ENCODE measurements around the gene FUT2. TPM values are rescaled to one million over a fixed set of nuclear protein-coding genes. Genes with fewer than 3 reads are reported as not detected.

FUT2 gene
- total RNA-seq, 1 donor from 2014 or later, result not detected

Other genes starting within 250 kb of the FUT2 start
- gene GRWD1, start 250.0 kb upstream of the FUT2 start, total RNA-seq, result 77.6 and 77.8 TPM in 2 replicates
- 2.0 and 2.1 TPM in 2 replicates for gene KCNJ14, start 240.4 kb upstream of the FUT2 start, total RNA-seq
- 37.7 and 38.6 TPM in 2 replicates for gene CYTH2, start 226.6 kb upstream of the FUT2 start, total RNA-seq
- 3.1 and 5.1 TPM in 2 replicates for gene LMTK3, start 184.1 kb upstream of the FUT2 start, total RNA-seq
- not detected in 2 replicates for gene SULT2B1, start 143.8 kb upstream of the FUT2 start, total RNA-seq
- not detected in 2 replicates for gene SPACA4, start 89.2 kb upstream of the FUT2 start, total RNA-seq
- 4.3 and 6.4 TPM in 2 replicates for gene FAM83E, start 80.9 kb upstream of the FUT2 start, total RNA-seq
- 1,853 and 1,861 TPM in 2 replicates for gene RPL18, start 76.8 kb upstream of the FUT2 start, total RNA-seq
- 34.3 and 35.0 TPM in 2 replicates for gene SPHK2, start 76.5 kb upstream of the FUT2 start, total RNA-seq
- gene DBP, start 58.6 kb upstream of the FUT2 start, total RNA-seq, result 7.3 and 7.9 TPM in 2 replicates
- gene CA11, start 49.8 kb upstream of the FUT2 start, total RNA-seq, result 5.4 and 6.5 TPM in 2 replicates
- gene NTN5, start 23.0 kb upstream of the FUT2 start, total RNA-seq, result 0.46 and 0.55 TPM in 2 replicates
- 1.2 and 1.3 TPM in 2 replicates for gene MAMSTR, start 23.8 kb downstream of the FUT2 start, total RNA-seq
- gene RASIP1, start 44.6 kb downstream of the FUT2 start, total RNA-seq, result 0.57 and 1.0 TPM in 2 replicates
- gene IZUMO1, start 50.9 kb downstream of the FUT2 start, total RNA-seq, result 0.21 TPM in 1 of 2 replicates, not detected in the other
- gene FUT1, start 56.7 kb downstream of the FUT2 start, total RNA-seq, result 0.27 and 0.64 TPM in 2 replicates
- gene FGF21, start 59.6 kb downstream of the FUT2 start, total RNA-seq, result not detected in 2 replicates
- 87.9 and 88.9 TPM in 2 replicates for gene BCAT2, start 115.1 kb downstream of the FUT2 start, total RNA-seq
- gene HSD17B14, start 140.5 kb downstream of the FUT2 start, total RNA-seq, result 0.57 and 0.89 TPM in 2 replicates
- 1.6 and 2.2 TPM in 2 replicates for gene PLEKHA4, start 172.6 kb downstream of the FUT2 start, total RNA-seq
- 30.8 and 31.8 TPM in 2 replicates for gene PPP1R15A, start 176.4 kb downstream of the FUT2 start, total RNA-seq
- not detected in 2 replicates for gene TULP2, start 202.8 kb downstream of the FUT2 start, total RNA-seq
- 142 and 147 TPM in 2 replicates for gene NUCB1, start 204.3 kb downstream of the FUT2 start, total RNA-seq
- 0.67 TPM in 1 of 2 replicates, not detected in the other for gene DHDH, start 237.7 kb downstream of the FUT2 start, total RNA-seq

Measured in activated T-helper 2 cell treated with anti-CD3 and anti-CD28 coated beads, Interferon-gamma antibody, Interleukin-2, Interleukin-4, amounts not matched to agents 10 μg/mL and 5 μg/mL and 100 μg/mL, durations not matched to agents 14 hours and 24 hours and 36 hours (primary cell).